IMR-90 (cell line): ENCODE data around the gene ST6GALNAC3. TPM values are rescaled to one million over a fixed set of nuclear protein-coding genes. Genes with fewer than 3 reads are reported as not detected.
A peak's percentile ranks its signal among the peaks of the same experiment; 100 is the strongest.

Experiments used
- ATAC-seq: fragments of 200-7000 bp; cut with Tn5 transposase; 2 replicates; pipeline ENCODE4 v1.9.1; 2020; ENCODE audit warnings: low read depth, mild to moderate bottlenecking, moderate library complexity
- Bru-seq: library from RNA; stranded (reverse); fragments of 400-500 nt; gene quantifications from one replicate; lab custom pipeline; 2021; lab: Mats Ljungman, UMichigan
- BruChase-seq, 2 experiments: library from RNA; stranded (reverse); fragments of 400-500 nt; gene quantifications; one replicate each; lab custom pipeline; 2021; lab: Mats Ljungman, UMichigan
- BruUV-seq: library from RNA; stranded (reverse); fragments of 400-500 nt; replicated peaks from 2 replicates; lab custom pipeline; 2021; lab: Mats Ljungman, UMichigan
- CTCF ChIA-PET: fragments of 300-600 bp; formaldehyde crosslinking; extraction: SDS; loops from one replicate; lab custom pipeline; 2021; ENCODE audit warnings: antibody characterized with exemption; lab: Yijun Ruan, JAX
- POLR2A ChIA-PET: fragments of 300-600 bp; sonication (Branson Sonifier 250); formaldehyde crosslinking; loops from one replicate; lab custom pipeline; 2022; ENCODE audit warnings: antibody characterized with exemption; ENCODE audit not compliant: unreplicated experiment; lab: Charles Lee
- DNase-seq: peaks from one replicate; pipeline ENCODE4 v3.0.0; 2013
- H2AFZ ChIP-seq: replicated peaks from 2 replicates; pipeline ENCODE3; 2013; ENCODE audit warnings: low read length, mild to moderate bottlenecking; ENCODE audit not compliant: poor library complexity
- H2AK5ac ChIP-seq: 2 replicates; pipeline ENCODE4 v1.6.1; 2013; ENCODE audit warnings: low read depth, low read length, inconsistent platforms
- H2AK9ac ChIP-seq: replicated peaks from 2 replicates; pipeline ENCODE3; 2013; ENCODE audit warnings: mild to moderate bottlenecking, low read depth, low read length, moderate library complexity; ENCODE audit not compliant: poor library complexity
- H2BK120ac ChIP-seq: 2 replicates; pipeline ENCODE4 v1.6.1; 2013; ENCODE audit warnings: low read depth, low read length, inconsistent platforms
- H2BK15ac ChIP-seq: 3 replicates; pipeline ENCODE4 v1.6.1; 2013; ENCODE audit warnings: low read depth, low read length, inconsistent platforms
- H2BK20ac ChIP-seq: 2 replicates; pipeline ENCODE4 v1.6.1; 2013; ENCODE audit warnings: low read depth, mild to moderate bottlenecking, inconsistent platforms, low read length, moderate library complexity
- H2BK5ac ChIP-seq: 2 replicates; pipeline ENCODE4 v1.6.1; 2013; ENCODE audit warnings: mild to moderate bottlenecking, low read depth, low read length, inconsistent platforms; ENCODE audit not compliant: poor library complexity, severe bottlenecking
- H3K14ac ChIP-seq: replicated peaks from 2 replicates; pipeline ENCODE4 v1.6.1; 2013; ENCODE audit warnings: low read depth, low read length, inconsistent platforms
- H3K18ac ChIP-seq: 2 replicates; pipeline ENCODE4 v1.6.1; 2013; ENCODE audit warnings: low read depth, low read length, control low read depth
- H3K23ac ChIP-seq: 2 replicates; pipeline ENCODE4 v1.6.1; 2013; ENCODE audit warnings: low read depth, low read length, inconsistent platforms
- H3K27ac ChIP-seq: 2 replicates; pipeline ENCODE4 v1.5.1; 2013; ENCODE audit warnings: mild to moderate bottlenecking, control low read depth, low read length; ENCODE audit not compliant: insufficient read depth
- H3K27me3 ChIP-seq: 2 replicates; pipeline ENCODE4 v1.6.1; 2013; ENCODE audit warnings: low read length; ENCODE audit not compliant: control insufficient read depth, insufficient read depth
- H3K36me3 ChIP-seq: 2 replicates; pipeline ENCODE4 v1.6.1; 2013; ENCODE audit warnings: low read length, mixed read lengths; ENCODE audit not compliant: control insufficient read depth, insufficient read depth
- H3K4ac ChIP-seq: 2 replicates; pipeline ENCODE4 v1.6.1; 2013; ENCODE audit warnings: low read depth, low read length, inconsistent platforms
- H3K4me1 ChIP-seq: 2 replicates; pipeline ENCODE4 v1.6.1; 2013; ENCODE audit warnings: low read length, mixed read lengths; ENCODE audit not compliant: control insufficient read depth, insufficient read depth
- H3K4me2 ChIP-seq: 2 replicates; pipeline ENCODE4 v1.6.1; 2013; ENCODE audit warnings: low read depth, mild to moderate bottlenecking, control low read depth, low read length, moderate library complexity
- H3K4me3 ChIP-seq: 2 replicates; pipeline ENCODE4 v1.5.1; 2013; ENCODE audit warnings: low read depth, mild to moderate bottlenecking, control low read depth, low read length, moderate library complexity; ENCODE audit not compliant: insufficient read depth
- H3K56ac ChIP-seq: 2 replicates; pipeline ENCODE4 v1.6.1; 2013; ENCODE audit warnings: low read length, inconsistent platforms; ENCODE audit not compliant: insufficient read depth; ENCODE audit errors: extremely low read depth
- H3K79me1 ChIP-seq, 2 experiments: 2 replicates each; pipeline ENCODE4 v1.6.1; 2013; ENCODE audit warnings: low read length in 2 of 2, inconsistent platforms in 1 of 2, low read depth in 1 of 2
- H3K9ac ChIP-seq: 2 replicates; pipeline ENCODE4 v1.6.1; 2013; ENCODE audit warnings: low read depth, low read length, control low read depth
- H3K9me1 ChIP-seq: 2 replicates; pipeline ENCODE4 v1.6.1; 2013; ENCODE audit warnings: low read length, inconsistent platforms; ENCODE audit not compliant: insufficient read depth
- H3K9me3 ChIP-seq: 2 replicates; pipeline ENCODE4 v1.6.1; 2013; ENCODE audit warnings: low read length; ENCODE audit not compliant: control insufficient read depth, insufficient read depth
- H4K20me1 ChIP-seq: 2 replicates; pipeline ENCODE4 v1.6.1; 2013; ENCODE audit warnings: low read length, inconsistent platforms; ENCODE audit not compliant: insufficient read depth
- H4K5ac ChIP-seq: 2 replicates; pipeline ENCODE4 v1.6.1; 2013; ENCODE audit warnings: mild to moderate bottlenecking, low read depth, low read length, control low read depth
- H4K8ac ChIP-seq, 2 experiments: 2 replicates each; pipeline ENCODE4 v1.6.1; 2013; ENCODE audit warnings: low read depth in 2 of 2, low read length in 2 of 2, control low read depth in 1 of 2, inconsistent platforms in 1 of 2
- H4K91ac ChIP-seq: 2 replicates; pipeline ENCODE4 v1.6.1; 2013; ENCODE audit warnings: low read depth, low read length, inconsistent platforms; ENCODE audit not compliant: insufficient read depth
- BHLHE40 ChIP-seq: fragments of 150-350 bp; IDR thresholded peaks from 2 replicates; pipeline ENCODE4 v1.6.1; 2016; ENCODE audit warnings: mild to moderate bottlenecking, low read depth, low read length
- CHD1 ChIP-seq: IDR thresholded peaks from 2 replicates; pipeline ENCODE4 v1.6.1; 2012; ENCODE audit warnings: low read depth, low read length, improper control_type of control experiment
- ELK1 ChIP-seq: fragments of 150-350 bp; IDR thresholded peaks from 2 replicates; pipeline ENCODE4 v1.6.1; 2016; ENCODE audit warnings: low read depth, mild to moderate bottlenecking, low read length, moderate library complexity, borderline replicate concordance
- MAZ ChIP-seq: IDR thresholded peaks from 2 replicates; pipeline ENCODE4 v1.6.1; 2012; ENCODE audit warnings: low read depth, mild to moderate bottlenecking, low read length, improper control_type of control experiment, moderate library complexity, borderline replicate concordance
- MXI1 ChIP-seq: IDR thresholded peaks from 2 replicates; pipeline ENCODE4 v1.6.1; 2012; ENCODE audit warnings: low read depth, mild to moderate bottlenecking, low read length, moderate library complexity, borderline replicate concordance
- NFE2L2 ChIP-seq: fragments of 150-350 bp; IDR thresholded peaks from 2 replicates; pipeline ENCODE4 v1.6.1; 2016; ENCODE audit warnings: low read depth, mild to moderate bottlenecking, low read length
- POLR2A ChIP-seq: IDR thresholded peaks from 2 replicates; pipeline ENCODE4 v1.6.1; 2012; ENCODE audit warnings: mild to moderate bottlenecking, low read depth, low read length
- SMC3 ChIP-seq: fragments of 150-350 bp; IDR thresholded peaks from 2 replicates; pipeline ENCODE4 v1.6.1; 2016; ENCODE audit warnings: low read depth, mild to moderate bottlenecking, antibody characterized with exemption, low read length, moderate library complexity
- USF2 ChIP-seq: fragments of 150-350 bp; IDR thresholded peaks from 2 replicates; pipeline ENCODE4 v1.6.1; 2017; ENCODE audit warnings: mild to moderate bottlenecking, antibody characterized with exemption, low read length, low read depth
- WGBS, 2 experiments: methylation state at CpG; one replicate each; pipeline versions ENCODE4 v1.1.5 to v1.1.7; 2013; ENCODE audit warnings: missing lambda C conversion rate in 2 of 2; ENCODE audit not compliant: insufficient read length in 1 of 2; ENCODE audit errors: extremely low coverage in 2 of 2; 5-methylcytosine and 5-hydroxymethylcytosine counted together
- dilution Hi-C: fragments of 300-500 bp; cut with HindIII; formaldehyde crosslinking; loops from one replicate; pipeline ENCODE4 v1.14.3; 2018; ENCODE audit warnings: low sequenced_read_pairs; ENCODE audit not compliant: unreplicated experiment
- in situ Hi-C: fragments of 300-500 bp; cut with MboI; formaldehyde crosslinking; loops from 3 replicates; pipeline ENCODE4 v1.14.3; 2019; ENCODE audit warnings: low sequenced_read_pairs, inconsistent platforms, mixed read lengths
- intact Hi-C: fragments of 100-400 bp; cut with micrococcal nuclease; formaldehyde crosslinking; loops from 2 replicates; pipeline ENCODE4 v1.10.0; 2022
- long read RNA-seq: library from polyadenylated mRNA; unstranded; transcript quantifications from one replicate; pipeline ENCODE4 v2.0.0, GENCODE V29; 2021; ENCODE audit not compliant: unreplicated experiment
- polyA plus RNA-seq, 3 experiments: library from polyadenylated mRNA; depleted of rRNA; stranded (reverse); fragments of >200 nt; gene quantifications; 2 replicates each; pipeline ENCODE4 v1.2.3, GENCODE V29; 2012; ENCODE audit warnings: low replicate concordance in 1 of 3
- total RNA-seq: library from RNA; depleted of rRNA; stranded (reverse); fragments of >200 nt; gene quantifications from 2 replicates; pipeline ENCODE4 v1.2.3, GENCODE V29; 2012; rRNA removed

ST6GALNAC3 gene
- 0.56 and 1.3 TPM in 2 replicates for total RNA-seq
- polyA plus RNA-seq (2012; rRNA removed) = 0.34 and 0.65 TPM in 2 replicates
- 0.03 and 0.05 TPM in 2 replicates for polyA plus RNA-seq (2012; cell fraction: cytosol; rRNA removed)
- polyA plus RNA-seq (2012; cell fraction: nucleus; rRNA removed; ENCODE audit: low replicate concordance) = 0.04 and 0.17 TPM in 2 replicates
- Bru-seq, nascent RNA = percentile 29 among the genes with signal in this experiment
- BruChase-seq, experiment 1, labeled RNA remaining after a 6-hour chase = percentile 24 among the genes with signal in this experiment
- percentile 33 among the genes with signal in this experiment for BruChase-seq, experiment 2, labeled RNA remaining after a 2-hour chase
- long read RNA-seq = 0 reads

- no TSS peak for BruUV-seq
- H3K27ac ChIP-seq = peak within 1 kb of the TSS; percentile 13; the same call in 1 of the 2 replicates
- no peak within 1 kb of the TSS; the same call in 1 of the 2 replicates for H4K91ac ChIP-seq
- ChIA-PET CTCF (interaction anchor here (1.2 kb wide), 1 partner anchor 40 kb away, joined by 4 read pairs; no protein-coding TSS in a partner anchor), POLR2A (no interaction called here)
- DNase-seq (peak; percentile 47), ATAC-seq (peak; percentile 96)
- no peak within 1 kb of the TSS for H4K5ac ChIP-seq
- H3K9me1 ChIP-seq = no peaks in the 10 kb centered on the region
- H3K14ac ChIP-seq = peak within 1 kb of the TSS; percentile 61
- H2AFZ ChIP-seq = peak within 1 kb of the TSS; percentile 99
- no peaks in the 10 kb centered on the region for H3K27me3 ChIP-seq
- H2BK5ac ChIP-seq = no peak within 1 kb of the TSS
- H3K4me1 ChIP-seq = no peaks in the 10 kb centered on the region
- H3K23ac ChIP-seq = peak within 1 kb of the TSS; percentile 78
- H2BK120ac ChIP-seq = peak within 1 kb of the TSS; percentile 41; the same call in 1 of the 2 replicates
- peak within 1 kb of the TSS in 1 of 2 experiments; percentile 58; a peak in 1 of 4 replicates for H4K8ac ChIP-seq
- dilution Hi-C loops = no loop called here
- H3K56ac ChIP-seq = peak within 1 kb of the TSS; percentile 19; the same call in 1 of the 2 replicates
- WGBS, 2 experiments = 1% methylated on average over 14 of the region's 59 CpGs; no CpG with 5 or more reads in 1 of the 2 experiments
- no peak within 1 kb of the TSS for H2AK5ac ChIP-seq
- H2BK15ac ChIP-seq = no peak within 1 kb of the TSS; the same call in 2 of the 3 replicates
- in situ Hi-C loops = loop anchor here (10.0 kb wide), 1 partner anchor 280 kb away; the partner anchor contains the start of gene MSH4
- peak within 1 kb of the TSS; percentile 55 for H3K9ac ChIP-seq
- no peaks in the 10 kb centered on the region for H3K79me1 ChIP-seq
- H4K20me1 ChIP-seq = no peaks in the 10 kb centered on the region
- H2AK9ac ChIP-seq = no peak within 1 kb of the TSS
- H3K18ac ChIP-seq = no peak within 1 kb of the TSS; the same call in 1 of the 2 replicates
- peak within 1 kb of the TSS; percentile 87 for H3K4me2 ChIP-seq
- intact Hi-C loops = loop anchor here (1.0 to 5.0 kb wide), 2 partner anchors 68 to 82 kb away; no protein-coding TSS in a partner anchor
- H3K4ac ChIP-seq = peak within 1 kb of the TSS; percentile 67
- H2BK20ac ChIP-seq = no peak within 1 kb of the TSS; the same call in 1 of the 2 replicates
- H3K4me3 ChIP-seq = peak within 1 kb of the TSS; percentile 79
- no peaks in the 10 kb centered on the region for H3K36me3 ChIP-seq
- TF ChIP-seq BHLHE40 (peak; percentile 80), MXI1 (no peak), CHD1 (no peak), SMC3 (no peak), USF2 (peak; percentile 90), NFE2L2 (no peak), ELK1 (no peak), MAZ (peak; percentile 43; the same call in 1 of the 2 replicates), POLR2A (no peak)
- H3K9me3 ChIP-seq = no peaks in the 10 kb centered on the region
Observed at GRCh38 chr1:76074321-76075187, at the start of gene ST6GALNAC3. Gene ST6GALNAC3, plus strand, starts transcription at chr1:76074746.
